Pancreas (tissue), 10 donors: ENCODE data around the gene CCDC92. TPM values are rescaled to one million over a fixed set of nuclear protein-coding genes. Genes with fewer than 3 reads are reported as not detected.

Experiments used
- ATAC-seq, 4 donors: fragments of 200-7000 bp; cut with Tn5 transposase; one replicate each; pipeline versions ENCODE4 v1.8.0 to v1.9.1; 2020; ENCODE audit warnings: mild to moderate bottlenecking in 4 of 4, moderate library complexity in 4 of 4
- DNase-seq, 6 donors: peaks; one replicate each; pipeline ENCODE4 v3.0.0-alpha.2; 2020
- FAIRE-seq: peaks from 2 replicates; lab custom pipeline; 2012; peaks lifted over from hg19 to GRCh38; lab: Jason Lieb, UNC
- H3K27ac ChIP-seq, 4 donors: fragments of 200-600 bp; sonication (generic); 1 replicate in 3 of 4; 2 replicates in 1 of 4; pipeline versions ENCODE4 v1.5.0 to v1.8.0; 2020
- H3K27me3 ChIP-seq, 4 donors: fragments of 200-600 bp; one replicate each; pipeline ENCODE4 v1.8.0; 2021
- H3K36me3 ChIP-seq, 3 donors: fragments of 200-600 bp; sonication (generic) in 1 of 3; one replicate each; pipeline versions ENCODE4 v1.5.0 to v1.8.0; 2020 to 2021
- H3K4me1 ChIP-seq, 3 donors: fragments of 200-600 bp; one replicate each; pipeline ENCODE4 v1.8.0; 2021
- H3K4me3 ChIP-seq, 4 donors: fragments of 200-600 bp; sonication (generic) in 2 of 4; one replicate each; pipeline versions ENCODE4 v1.5.0 to v1.8.0; 2020 to 2021
- H3K9me3 ChIP-seq, 4 donors: fragments of 200-600 bp; one replicate each; pipeline ENCODE4 v1.8.0; 2021
- CTCF ChIP-seq, 4 donors: fragments of 200-600 bp; sonication (generic) in 3 of 4; IDR thresholded peaks; one replicate each; pipeline versions ENCODE4 v1.5.0 to v1.8.0; 2021; ENCODE audit warnings: antibody characterized with exemption in 4 of 4
- WGBS, 2 donors: extraction: QIAGEN DNeasy Blood & Tissue Kit; methylation state at CpG; one replicate each; pipeline ENCODE4 v1.1.7; 2013; 5-methylcytosine and 5-hydroxymethylcytosine counted together
- intact Hi-C, 3 donors: fragments of 100-400 bp; cut with DNase I; formaldehyde crosslinking; loops; one replicate each; pipeline versions ENCODE4 v1.11.1 to v1.14.2; 2022
- polyA plus RNA-seq, 2 donors: library from polyadenylated mRNA; stranded (reverse); fragments of 200-250 nt; gene quantifications; one replicate each; pipeline ENCODE4 v1.2.3, GENCODE V29; 2013
- total RNA-seq, 6 donors: library from RNA; stranded (reverse); fragmentation: NEBNext Ultra II Directional in 4 of 6; extraction: Animal tissue kit (Norgen Biotek cat#: 25700) in 4 of 6; gene quantifications; one replicate each; pipeline versions ENCODE4 v1.2.1 to v1.2.4, GENCODE V29; 2021 to 2023
- donor health status: healthy with polysubstance abuse.
- donor health status: DM: no; HTN: no; CAD: no; lungs with moderate emphysema.
- donor health status: DM: no; HTN: no; CAD: no.
- donor health status: control.
- donor health status: control.
- donor health status: Bipolar disorder and iron deficiency.
- donor health status: DM: yes; HTN: yes; CAD: no.
- donor health status: DM: no; HTN: no; CAD: no.
- donor health status: DM: no; HTN: no; CAD: no.
- donor health status: DM: yes; HTN: yes; CAD: no.

The CCDC92 gene
- total and polyA plus RNA-seq, 8 donors, result 9.2 to 29.4 (median 12.0) TPM

DNA sequence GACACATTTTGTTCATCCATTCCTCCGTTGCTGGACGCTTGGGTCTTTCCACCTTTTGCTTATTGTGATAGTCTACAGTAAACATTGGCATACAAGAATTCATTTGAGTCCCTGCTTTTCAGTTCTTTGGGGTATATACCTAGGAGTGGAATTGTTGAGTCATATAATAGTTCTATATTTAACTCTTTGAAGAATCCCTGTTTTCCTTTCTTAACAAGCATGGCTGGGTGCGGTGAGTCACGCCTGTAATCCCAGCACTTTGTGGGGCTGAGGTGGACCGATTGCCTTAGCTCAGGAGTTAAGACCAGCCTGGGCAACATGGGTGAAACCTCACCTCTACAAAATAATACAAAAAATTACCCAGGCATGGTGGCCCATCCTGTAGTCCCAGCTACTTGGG, 75.4 kb downstream of the CCDC92 start:
- no peak for DNase-seq

GRCh38 chr12:123896767-123897166, 75.9 kb downstream of the CCDC92 start:
- TF ChIP-seq CTCF (IDR thresholded peaks at IDR 0.05), result no peak
- DNase-seq (no peak), ATAC-seq (no peak), FAIRE-seq (no peak)
- WGBS, 2 donors, result 58 to 70% methylated on average over 8 of the region's 8 CpGs
- no peaks in the 10 kb centered on the region for H3K4me1 ChIP-seq
- no peaks in the 10 kb centered on the region for H3K9me3 ChIP-seq
- no peak overlapping the region for H3K4me3 ChIP-seq
- H3K36me3 ChIP-seq, result no peaks in the 10 kb centered on the region
- no peaks in the 10 kb centered on the region for H3K27me3 ChIP-seq
- H3K27ac ChIP-seq, result no peak overlapping the region
- intact Hi-C loops, result no loop called here

More for the DNA sequence above, 75.4 kb downstream of the CCDC92 start:
- FAIRE-seq (no peak), ATAC-seq (no peak)
- H3K9me3 ChIP-seq, result no peaks in the 10 kb centered on the region
- TF ChIP-seq CTCF (IDR thresholded peaks at IDR 0.05), result no peak
- no peak overlapping the region for H3K27ac ChIP-seq
- intact Hi-C loops, result no loop called here
- H3K4me1 ChIP-seq, result no peaks in the 10 kb centered on the region
- H3K4me3 ChIP-seq, result no peak overlapping the region
- 73 to 90% methylated on average over 5 of the region's 5 CpGs for WGBS, 2 donors
- H3K36me3 ChIP-seq, result no peaks in the 10 kb centered on the region
- no peaks in the 10 kb centered on the region for H3K27me3 ChIP-seq

- FAIRE-seq (no peak), ATAC-seq (no peak), DNase-seq (no peak)
- no peaks in the 10 kb centered on the region for H3K9me3 ChIP-seq
- no peaks in the 10 kb centered on the region for H3K27me3 ChIP-seq
- 57 to 60% methylated on average over 8 of the region's 8 CpGs for WGBS, 2 donors
- intact Hi-C loops, result no loop called here
- no peaks in the 10 kb centered on the region for H3K36me3 ChIP-seq
- H3K27ac ChIP-seq, result no peak overlapping the region
- no peak for TF ChIP-seq CTCF (IDR thresholded peaks at IDR 0.05)
- no peak overlapping the region for H3K4me3 ChIP-seq
- H3K4me1 ChIP-seq, result no peaks in the 10 kb centered on the region
Measured at GRCh38 chr12:123895451-123895850, 77.2 kb downstream of the CCDC92 start.

- no peaks in the 10 kb centered on the region for H3K9me3 ChIP-seq
- DNase-seq, result no peak
- no peaks in the 10 kb centered on the region for H3K27me3 ChIP-seq
- no peaks in the 10 kb centered on the region for H3K4me1 ChIP-seq
- intact Hi-C loops, result no loop called here
- H3K36me3 ChIP-seq, result no peaks in the 10 kb centered on the region
- no peak for ATAC-seq
- FAIRE-seq, result no peak
- TF ChIP-seq CTCF (IDR thresholded peaks at IDR 0.05), result no peak
- H3K27ac ChIP-seq, result no peak overlapping the region
- WGBS, 2 donors, result 22 to 23% methylated on average over 4 of the region's 4 CpGs
- H3K4me3 ChIP-seq, result no peak overlapping the region
Measured at GRCh38 chr12:123894823-123895345, 77.7 kb downstream of the CCDC92 start.

DNA sequence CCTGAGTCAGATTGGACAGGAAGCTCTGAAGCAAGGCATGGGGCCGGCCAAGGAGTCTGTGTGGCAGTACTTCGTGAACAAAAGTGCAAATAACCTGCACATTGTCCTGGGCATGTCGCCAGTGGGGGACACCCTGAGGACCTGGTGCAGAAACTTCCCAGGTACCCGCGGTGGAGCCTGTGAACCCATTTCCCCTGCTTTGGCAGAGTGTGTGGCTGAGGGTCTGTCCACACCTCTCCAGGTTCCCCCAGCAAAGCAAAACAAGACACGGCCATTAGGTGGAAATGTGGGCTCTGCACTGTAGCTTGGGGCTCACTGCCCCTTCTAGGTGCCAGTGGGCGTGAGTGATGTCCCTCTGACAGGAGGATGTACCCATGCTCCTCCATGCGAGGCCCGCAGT, 79.4 kb downstream of the CCDC92 start:
- H3K27me3 ChIP-seq, result no peaks in the 10 kb centered on the region
- no peak overlapping the region for H3K4me3 ChIP-seq
- FAIRE-seq (no peak), DNase-seq (no peak), ATAC-seq (no peak)
- no peak overlapping the region for H3K27ac ChIP-seq
- H3K9me3 ChIP-seq, result no peaks in the 10 kb centered on the region
- intact Hi-C loops, result no loop called here
- H3K4me1 ChIP-seq, result no peaks in the 10 kb centered on the region
- 65 to 82% methylated on average over 9 of the region's 9 CpGs for WGBS, 2 donors
- TF ChIP-seq CTCF (IDR thresholded peaks at IDR 0.05), result no peak
- H3K36me3 ChIP-seq, result no peaks in the 10 kb centered on the region
